HEK293 (cell line): ENCODE measurements around the gene SERPING1.

Experiments
- CTCF ChIA-PET: fragments of 350-600 bp; formaldehyde crosslinking; extraction: SDS; loops from one replicate; lab custom pipeline; 2021; ENCODE audit warnings: antibody characterized with exemption; lab: Yijun Ruan, JAX
- POLR2A ChIA-PET: fragments of 300-600 bp; formaldehyde crosslinking; extraction: SDS; loops from one replicate; lab custom pipeline; 2020; ENCODE audit warnings: antibody characterized with exemption, inconsistent platforms; lab: Yijun Ruan, JAX
- H3K27ac ChIP-seq: fragments of 200-500 bp; sonication (Bioruptor generic); 2 replicates; pipeline ENCODE4 v1.5.1; 2014; ENCODE audit warnings: low read depth, low read length, control low read depth, inconsistent platforms; ENCODE audit errors: extremely low read depth
- H3K36me3 ChIP-seq, 2 experiments: fragments of 200-500 bp in 1 of 2; sonication (Bioruptor generic) in 1 of 2; 1 replicate in 1 of 2; 2 replicates in 1 of 2; pipeline ENCODE4 v1.5.1; 2014 to 2017; ENCODE audit warnings: inconsistent platforms in 2 of 2, low read length in 2 of 2; ENCODE audit not compliant: control insufficient read depth in 2 of 2, insufficient read depth in 1 of 2
- H3K4me1 ChIP-seq: fragments of 200-500 bp; sonication (Bioruptor generic); 2 replicates; pipeline ENCODE4 v1.5.1; 2014; ENCODE audit warnings: mild to moderate bottlenecking, low read length, inconsistent platforms; ENCODE audit not compliant: control insufficient read depth, insufficient read depth
- H3K4me3 ChIP-seq: 2 replicates; pipeline ENCODE4 v1.5.1; 2011; ENCODE audit warnings: low read depth, mild to moderate bottlenecking, control low read depth, low read length, moderate library complexity
- H3K9me3 ChIP-seq: fragments of 200-500 bp; sonication (Bioruptor generic); 2 replicates; pipeline ENCODE4 v1.5.1; 2014; ENCODE audit warnings: low read depth, low read length, inconsistent platforms; ENCODE audit not compliant: control insufficient read depth, insufficient read depth
- AEBP2 ChIP-seq: fragments of 450-650 bp; formaldehyde crosslinking; IDR thresholded peaks from 2 replicates; pipeline ENCODE4 v1.5.1; 2016; ENCODE audit warnings: missing biosample characterization, missing genetic modification characterization, borderline replicate concordance
- GLIS2 ChIP-seq: fragments of 450-650 bp; formaldehyde crosslinking; IDR thresholded peaks from 2 replicates; pipeline ENCODE4 v1.5.1; 2016; ENCODE audit warnings: missing biosample characterization, missing genetic modification characterization
- IKZF3 ChIP-seq: fragments of 450-650 bp; IDR thresholded peaks from 2 replicates; pipeline ENCODE4 v1.5.0; 2018; ENCODE audit warnings: missing biosample characterization, mild to moderate bottlenecking, missing genetic modification characterization, moderate library complexity
- KLF1 ChIP-seq: fragments of 450-650 bp; formaldehyde crosslinking; IDR thresholded peaks from 2 replicates; pipeline ENCODE4 v1.5.1; 2016; ENCODE audit warnings: missing biosample characterization, missing genetic modification characterization
- MEIS1 ChIP-seq: sonication (generic); formaldehyde crosslinking; IDR thresholded peaks from 2 replicates; pipeline ENCODE4 v1.8.1; 2022; ENCODE audit warnings: missing genetic modification reagents, mild to moderate bottlenecking, borderline replicate concordance
- OVOL3 ChIP-seq: fragments of 450-650 bp; formaldehyde crosslinking; IDR thresholded peaks from 2 replicates; pipeline ENCODE4 v1.5.1; 2016; ENCODE audit warnings: missing biosample characterization, missing genetic modification characterization
- SCRT2 ChIP-seq: fragments of 450-650 bp; formaldehyde crosslinking; IDR thresholded peaks from 2 replicates; pipeline ENCODE4 v1.5.1; 2016; ENCODE audit warnings: missing biosample characterization, missing genetic modification characterization
- ZBTB1 ChIP-seq: fragments of 450-650 bp; formaldehyde crosslinking; IDR thresholded peaks from 2 replicates; pipeline ENCODE4 v1.5.1; 2016; ENCODE audit warnings: missing biosample characterization, missing genetic modification characterization
- ZIC2 ChIP-seq: fragments of 450-650 bp; formaldehyde crosslinking; IDR thresholded peaks from 2 replicates; pipeline ENCODE4 v1.5.1; 2016; ENCODE audit warnings: missing biosample characterization, missing genetic modification characterization
- ZNF140 ChIP-seq: fragments of 450-650 bp; formaldehyde crosslinking; IDR thresholded peaks from 2 replicates; pipeline ENCODE4 v1.5.1; 2016; ENCODE audit warnings: missing biosample characterization, missing genetic modification characterization
- ZNF16 ChIP-seq: fragments of 450-650 bp; formaldehyde crosslinking; IDR thresholded peaks from 2 replicates; pipeline ENCODE4 v1.5.1; 2016; ENCODE audit warnings: low read depth, missing biosample characterization, missing genetic modification characterization
- ZNF214 ChIP-seq: fragments of 450-650 bp; formaldehyde crosslinking; IDR thresholded peaks from 2 replicates; pipeline ENCODE4 v1.5.1; 2017; ENCODE audit warnings: missing biosample characterization, mild to moderate bottlenecking, missing genetic modification characterization, borderline replicate concordance
- ZNF394 ChIP-seq: fragments of 450-650 bp; formaldehyde crosslinking; IDR thresholded peaks from 2 replicates; pipeline ENCODE4 v1.5.1; 2016; ENCODE audit warnings: missing biosample characterization, missing genetic modification characterization, mild to moderate bottlenecking, moderate library complexity, borderline replicate concordance
- ZNF398 ChIP-seq: fragments of 450-650 bp; formaldehyde crosslinking; IDR thresholded peaks from 2 replicates; pipeline ENCODE4 v1.5.1; 2017; ENCODE audit warnings: missing biosample characterization, missing genetic modification characterization
- ZNF558 ChIP-seq: fragments of 450-650 bp; formaldehyde crosslinking; IDR thresholded peaks from 2 replicates; pipeline ENCODE4 v1.5.1; 2016; ENCODE audit warnings: missing biosample characterization, missing genetic modification characterization
- ZNF580 ChIP-seq: fragments of 450-650 bp; formaldehyde crosslinking; IDR thresholded peaks from 2 replicates; pipeline ENCODE4 v1.5.1; 2016; ENCODE audit warnings: missing biosample characterization, missing genetic modification characterization
- ZNF639 ChIP-seq: fragments of 450-650 bp; formaldehyde crosslinking; IDR thresholded peaks from 2 replicates; pipeline ENCODE4 v1.5.1; 2016; ENCODE audit warnings: missing biosample characterization, missing genetic modification characterization
- ZNF677 ChIP-seq: fragments of 450-650 bp; IDR thresholded peaks from 2 replicates; pipeline ENCODE4 v1.5.0; 2018; ENCODE audit warnings: missing biosample characterization, mild to moderate bottlenecking, missing genetic modification characterization, moderate library complexity
- ZXDB ChIP-seq: fragments of 450-650 bp; formaldehyde crosslinking; IDR thresholded peaks from 2 replicates; pipeline ENCODE4 v1.5.1; 2016; ENCODE audit warnings: missing biosample characterization, missing genetic modification characterization

The SERPING1 gene

GRCh38 chr11:57551941-57552340, 45.5 kb upstream of the SERPING1 start:
- H3K4me3 ChIP-seq: no peak overlapping the region
- ChIA-PET POLR2A (no interaction called here), CTCF (interaction anchor here (0.7 to 1.3 kb wide), 4 partner anchors 25 to 304 kb away, joined by 3 to 7 read pairs (median 4); no protein-coding TSS in a partner anchor)
- no peaks in the 10 kb centered on the region for H3K9me3 ChIP-seq
- no peak overlapping the region for H3K27ac ChIP-seq
- TF ChIP-seq ZIC2 (no peak), ZNF140 (tag by site-specific recombination) (no peak), ZBTB1 (tag by site-specific recombination) (no peak), ZNF639 (tag by site-specific recombination) (no peak), MEIS1 (CRISPR knock-in tag) (no peak), ZNF677 (tag by site-specific recombination) (no peak), ZNF214 (tag by site-specific recombination) (no peak), GLIS2 (tag by site-specific recombination) (no peak)
- H3K36me3 ChIP-seq: peaks cover 0 to 51% of the 10 kb centered on the region in 2 experiments; a peak in 2 of 3 replicates
- H3K4me1 ChIP-seq: no peaks in the 10 kb centered on the region

GRCh38 chr11:57552479-57552878, 45.0 kb upstream of the SERPING1 start:
- H3K4me3 ChIP-seq: no peak overlapping the region
- CTCF ChIA-PET: interaction anchor here (0.7 to 1.3 kb wide), 4 partner anchors 25 to 304 kb away, joined by 3 to 7 read pairs (median 4); no protein-coding TSS in a partner anchor
- TF ChIP-seq KLF1 (tag by site-specific recombination): no peak
- TF ChIP-seq ZNF16 (tag by site-specific recombination): no peak
- TF ChIP-seq ZNF398 (tag by site-specific recombination): no peak
- TF ChIP-seq, all 188 proteins: peak for 0
- Histone ChIP-seq H3K27ac (no peak overlapping the region), H3K4me1 (no peaks in the 10 kb centered on the region), H3K9me3 (no peaks in the 10 kb centered on the region), H3K36me3 (peaks cover 0 to 51% of the 10 kb centered on the region in 2 experiments; a peak in 2 of 3 replicates)
- POLR2A ChIA-PET: no interaction called here

- Histone ChIP-seq H3K27ac (no peak overlapping the region), H3K4me3 (no peak overlapping the region), H3K4me1 (no peaks in the 10 kb centered on the region), H3K9me3 (no peaks in the 10 kb centered on the region), H3K36me3 (peaks cover 0 to 55% of the 10 kb centered on the region in 2 experiments; a peak in 2 of 3 replicates)
- TF ChIP-seq ZNF394 (no peak), IKZF3 (tag by site-specific recombination) (no peak), OVOL3 (no peak), ZNF580 (tag by site-specific recombination) (no peak), ZXDB (tag by site-specific recombination) (no peak), AEBP2 (tag by site-specific recombination) (no peak), SCRT2 (tag by site-specific recombination) (no peak), ZNF558 (tag by site-specific recombination) (no peak), GLIS2 (tag by site-specific recombination) (no peak)
- CTCF ChIA-PET: interaction anchor here (0.6 to 1.3 kb wide), 5 partner anchors 9 to 172 kb away, joined by 3 to 7 read pairs (median 4); no protein-coding TSS in a partner anchor
- POLR2A ChIA-PET: no interaction called here
Measured at GRCh38 chr11:57555393-57555792, 42.1 kb upstream of the SERPING1 start.
